ENCODE measurements around the gene LAMA2.

Gene LAMA2

DNA sequence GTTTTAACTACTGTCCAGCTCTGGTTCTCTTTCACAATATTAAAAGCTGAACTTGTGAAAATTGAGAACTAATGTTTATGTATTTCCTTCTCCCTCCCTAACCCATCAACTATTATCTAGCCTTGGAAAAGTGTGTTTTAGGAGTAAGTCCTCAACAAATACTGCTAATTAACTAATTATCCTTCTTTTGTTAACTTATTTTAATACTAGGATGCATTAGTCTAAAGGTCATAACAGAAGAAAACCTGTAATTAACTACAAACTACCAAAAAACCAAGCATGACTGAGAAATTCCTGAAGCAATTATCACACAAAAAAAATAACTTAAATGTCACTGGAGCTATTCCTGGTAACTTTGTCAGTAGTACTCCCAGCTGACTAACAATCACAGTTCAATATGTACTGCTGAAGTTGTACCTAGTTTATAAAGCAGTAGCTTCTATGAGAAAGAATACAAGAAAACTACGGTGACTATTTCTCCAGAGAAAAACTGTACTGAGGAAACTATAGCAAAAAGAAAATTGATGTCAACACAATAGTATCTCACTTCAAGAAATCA, 301.9 kb downstream of the LAMA2 start:
- DNase-seq: no peak
- in situ Hi-C loops (cut with HindIII; ENCODE audit: low pct_ligation_motif_present, low pct_unique_long_range_greater_than_20kb, low sequenced_read_pairs): no loop called here

DNA sequence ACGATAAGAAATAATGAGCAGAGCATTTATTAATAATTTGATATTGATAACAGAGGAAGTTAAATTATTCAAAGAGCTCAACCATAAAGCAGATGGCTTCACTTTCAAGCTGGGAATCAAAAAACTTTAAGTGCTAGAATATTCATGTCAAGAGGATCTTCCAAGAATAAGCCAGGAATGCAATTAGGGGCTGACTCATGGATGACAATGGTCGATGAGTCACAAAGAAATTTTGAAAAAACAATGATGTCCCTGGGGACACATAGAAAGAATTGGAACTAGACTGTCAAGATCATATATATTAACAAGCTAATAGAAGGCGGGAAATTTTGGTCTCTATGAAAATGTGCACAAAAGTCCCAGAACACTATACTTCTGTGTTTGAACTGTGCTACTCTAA, 304.1 kb downstream of the LAMA2 start:
- peak; percentile 48 for DNase-seq
- in situ Hi-C loops (cut with HindIII; ENCODE audit: low pct_ligation_motif_present, low pct_unique_long_range_greater_than_20kb, low sequenced_read_pairs): no loop called here

DNA sequence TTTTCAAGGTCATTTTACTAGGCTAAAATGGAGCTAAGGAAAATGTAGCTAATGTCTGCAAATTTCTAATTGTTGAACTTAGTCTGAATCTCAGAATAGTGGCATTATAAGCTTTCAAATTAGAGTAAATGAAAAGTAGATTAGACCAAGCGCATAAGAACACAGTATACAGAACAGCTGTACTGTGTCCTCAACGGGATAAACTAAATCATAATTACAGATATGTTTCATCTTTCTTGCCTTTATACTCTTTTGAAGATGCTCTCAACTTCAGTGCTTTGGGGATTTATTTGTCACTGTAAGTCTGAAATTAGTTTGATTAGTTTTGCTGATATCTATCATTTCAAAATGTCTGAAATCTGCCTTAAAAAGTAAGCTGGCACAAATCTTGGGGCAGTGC, 305.4 kb downstream of the LAMA2 start:
- in situ Hi-C loops (cut with HindIII; ENCODE audit: low pct_ligation_motif_present, low pct_unique_long_range_greater_than_20kb, low sequenced_read_pairs): no loop called here
- no peak for DNase-seq

DNA sequence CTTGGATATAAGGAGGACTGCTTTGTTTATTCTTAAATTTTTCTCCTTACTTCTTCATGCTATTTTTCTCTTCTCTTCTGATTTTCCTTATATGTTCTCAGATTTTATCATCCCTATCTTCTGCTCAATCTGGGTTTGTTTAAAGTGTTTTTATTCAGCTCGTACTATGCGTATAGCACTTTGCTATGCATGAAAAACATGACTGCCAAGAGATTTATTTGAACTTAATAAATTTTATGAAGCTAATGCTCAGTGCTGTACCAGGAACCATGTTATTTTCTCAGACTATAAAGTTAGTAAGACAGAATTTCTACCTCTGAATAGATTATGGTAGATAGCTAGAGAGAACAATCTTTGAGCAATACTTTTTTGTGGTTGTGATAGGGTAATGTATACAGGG, 305.9 kb downstream of the LAMA2 start:
- in situ Hi-C loops (cut with HindIII; ENCODE audit: low pct_ligation_motif_present, low pct_unique_long_range_greater_than_20kb, low sequenced_read_pairs): no loop called here
- no peak for DNase-seq

DNA sequence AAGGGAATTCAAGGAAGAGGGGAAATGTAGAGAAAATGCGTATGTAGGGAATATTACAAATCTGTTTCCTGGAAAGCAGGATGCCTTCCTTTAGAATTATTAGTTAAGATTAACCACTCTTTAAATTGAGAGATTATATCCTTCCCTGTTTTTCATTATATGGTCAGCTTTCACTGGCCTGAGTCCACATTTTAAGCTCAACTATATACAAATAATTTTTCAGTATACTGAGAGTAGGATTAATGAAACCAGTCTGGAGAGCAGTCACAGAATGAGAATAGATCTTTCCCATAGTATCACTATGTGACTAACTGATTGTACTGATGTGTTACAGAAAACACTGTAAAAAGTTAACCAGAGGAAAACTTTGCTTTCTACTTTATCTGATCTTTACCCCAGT, 306.3 kb downstream of the LAMA2 start:
- in situ Hi-C loops (cut with HindIII; ENCODE audit: low pct_ligation_motif_present, low pct_unique_long_range_greater_than_20kb, low sequenced_read_pairs): no loop called here
- no peak for DNase-seq

DNA sequence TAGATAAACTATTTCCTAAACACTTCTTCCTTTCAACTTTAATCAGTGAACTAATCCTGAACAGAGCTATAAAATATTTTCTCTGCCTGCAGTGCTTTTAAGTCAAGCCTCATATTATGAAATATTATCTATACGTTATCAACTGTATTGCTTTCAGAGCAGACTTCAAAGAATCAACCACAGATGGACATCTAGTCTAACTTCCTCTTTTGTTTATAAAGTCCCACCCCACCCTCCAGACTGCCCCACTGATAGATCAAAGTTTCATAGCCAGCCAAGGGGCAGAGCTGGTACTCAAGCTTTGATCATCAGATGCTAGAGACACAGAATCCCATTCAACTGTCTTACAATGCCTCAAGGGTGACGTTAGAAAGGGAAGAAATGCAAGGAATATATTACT, 308.3 kb downstream of the LAMA2 start:
- in situ Hi-C loops (cut with HindIII; ENCODE audit: low pct_ligation_motif_present, low pct_unique_long_range_greater_than_20kb, low sequenced_read_pairs): no loop called here
- no peak for DNase-seq

DNA sequence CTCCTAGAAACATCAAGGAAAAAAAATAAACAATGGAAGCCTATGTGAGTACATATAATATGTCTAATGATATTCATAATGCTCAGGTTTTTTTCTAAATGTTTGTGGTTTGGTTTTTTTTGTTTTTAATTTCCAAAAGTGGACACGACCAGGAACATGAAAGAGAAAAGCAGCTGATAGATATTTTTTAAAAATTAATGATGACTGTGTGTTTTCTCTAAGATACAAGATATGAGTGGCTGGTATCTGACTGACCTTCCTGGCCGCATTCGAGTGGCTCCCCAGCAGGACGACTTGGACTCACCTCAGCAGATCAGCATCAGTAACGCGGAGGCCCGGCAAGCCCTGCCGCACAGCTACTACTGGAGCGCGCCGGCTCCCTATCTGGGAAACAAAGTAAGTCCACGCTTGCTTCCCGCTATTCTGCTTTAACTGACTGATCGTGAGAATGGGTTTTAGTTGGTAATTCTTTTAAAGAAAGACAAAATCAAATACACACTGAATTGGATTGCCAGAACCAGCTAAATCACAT, 309.6 kb downstream of the LAMA2 start:
- DNase-seq: no peak
- in situ Hi-C loops (cut with HindIII; ENCODE audit: low pct_ligation_motif_present, low pct_unique_long_range_greater_than_20kb, low sequenced_read_pairs): no loop called here

DNA sequence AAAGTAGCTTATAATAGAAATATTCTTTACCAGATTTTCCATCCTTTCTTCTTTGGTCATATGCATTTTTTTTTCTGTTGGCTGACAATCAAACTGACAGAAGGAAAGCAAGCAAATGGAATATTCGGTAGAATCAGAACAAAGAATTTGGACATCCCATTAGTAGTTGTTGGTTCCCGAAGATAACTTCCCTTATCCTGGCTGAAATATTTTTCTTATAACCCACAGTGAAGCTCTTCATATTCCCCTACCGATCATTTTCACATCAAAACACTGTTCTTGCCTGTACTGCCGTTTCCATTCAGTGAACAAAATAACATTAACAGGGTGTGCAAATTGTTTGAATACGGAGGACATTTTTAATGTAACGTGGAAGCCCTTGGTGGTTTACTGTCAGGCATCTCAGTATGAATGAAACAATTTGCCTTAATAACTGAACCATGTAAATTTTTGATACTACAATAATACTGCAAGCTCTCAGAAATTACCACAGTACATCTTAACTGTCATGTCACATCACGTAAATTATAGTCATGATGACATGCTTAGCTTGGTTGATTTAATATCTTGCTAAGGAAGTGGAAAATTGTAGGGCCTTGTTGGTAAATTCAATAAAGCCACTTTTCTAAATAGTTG, 311.5 kb downstream of the LAMA2 start:
- DNase-seq: no peak
- in situ Hi-C loops (cut with HindIII; ENCODE audit: low pct_ligation_motif_present, low pct_unique_long_range_greater_than_20kb, low sequenced_read_pairs): no loop called here

DNA sequence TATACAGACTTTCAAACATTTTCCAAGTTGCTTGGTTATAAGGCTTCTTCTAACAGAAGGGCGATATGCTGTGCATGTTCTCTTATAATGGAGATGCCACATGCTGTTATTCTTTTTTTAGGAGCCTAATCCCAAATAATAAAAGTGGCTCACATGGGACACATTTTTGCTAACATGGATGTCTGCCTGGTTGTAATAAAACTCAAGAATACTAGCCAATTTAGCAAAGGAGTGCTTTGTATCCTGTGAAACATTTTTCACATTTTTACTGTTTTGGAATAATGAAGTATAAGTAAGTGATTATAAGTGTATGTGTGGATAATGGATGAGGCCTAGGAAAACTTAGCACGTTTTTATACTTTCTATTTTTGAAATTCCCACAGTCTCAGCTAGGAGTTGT, 312.2 kb downstream of the LAMA2 start:
- in situ Hi-C loops (cut with HindIII; ENCODE audit: low pct_ligation_motif_present, low pct_unique_long_range_greater_than_20kb, low sequenced_read_pairs): no loop called here
- DNase-seq: no peak

DNA sequence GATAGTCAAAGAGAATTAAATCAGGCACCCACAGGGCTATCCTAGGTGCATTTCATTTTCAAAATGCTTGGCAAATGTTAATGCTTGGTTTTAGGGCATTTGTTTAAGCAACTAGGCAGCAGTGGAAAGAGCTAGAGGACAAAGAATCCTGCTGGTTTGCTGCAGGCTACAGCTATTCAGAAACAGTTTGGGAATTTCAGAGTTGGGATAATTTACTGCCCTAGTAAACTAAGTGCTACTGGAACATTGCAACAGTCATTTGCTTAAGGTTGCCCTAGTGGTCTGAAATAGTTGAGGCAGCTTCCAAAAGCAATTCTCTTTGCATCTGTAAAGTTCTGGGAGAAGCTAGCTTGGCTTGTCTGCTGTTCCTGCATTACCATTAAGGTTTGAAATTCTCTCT, 312.7 kb downstream of the LAMA2 start:
- DNase-seq: no peak
- in situ Hi-C loops (cut with HindIII; ENCODE audit: low pct_ligation_motif_present, low pct_unique_long_range_greater_than_20kb, low sequenced_read_pairs): no loop called here

DNA sequence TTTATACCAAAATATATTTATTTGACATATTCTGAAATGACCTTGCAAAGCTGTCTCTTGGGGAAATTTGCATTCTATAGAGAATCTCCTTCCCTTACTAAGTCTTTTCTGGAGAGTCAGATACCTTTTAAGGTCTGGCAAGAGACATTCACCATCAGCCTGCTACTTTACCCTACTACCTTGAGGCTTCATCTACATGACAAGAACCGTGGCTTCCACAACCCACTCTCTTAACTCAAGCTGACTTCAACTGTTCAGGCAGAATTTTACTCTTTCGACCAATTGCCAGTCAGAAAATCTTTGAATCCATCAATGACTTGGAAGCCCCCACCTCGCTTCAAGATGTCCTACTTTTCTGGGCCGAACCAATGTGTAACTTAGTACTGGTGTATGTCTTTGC, 314.2 kb downstream of the LAMA2 start:
- DNase-seq: no peak
- in situ Hi-C loops (cut with HindIII; ENCODE audit: low pct_ligation_motif_present, low pct_unique_long_range_greater_than_20kb, low sequenced_read_pairs): no loop called here

DNA sequence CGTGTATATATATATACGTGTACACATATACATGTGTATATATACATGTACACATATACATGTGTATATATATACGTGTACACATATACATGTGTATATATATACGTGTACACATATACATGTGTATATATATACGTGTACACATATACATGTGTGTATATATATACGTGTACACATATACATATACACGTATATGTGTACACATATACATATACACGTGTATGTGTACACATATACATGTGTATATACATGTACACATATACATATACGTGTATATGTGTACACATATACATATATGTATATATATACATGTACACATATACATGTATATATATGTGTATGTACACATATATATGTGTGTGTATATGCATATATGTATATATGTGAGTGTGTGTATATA, 317.2 kb downstream of the LAMA2 start:
- no peak for DNase-seq
- in situ Hi-C loops (cut with HindIII; ENCODE audit: low pct_ligation_motif_present, low pct_unique_long_range_greater_than_20kb, low sequenced_read_pairs): no loop called here

DNA sequence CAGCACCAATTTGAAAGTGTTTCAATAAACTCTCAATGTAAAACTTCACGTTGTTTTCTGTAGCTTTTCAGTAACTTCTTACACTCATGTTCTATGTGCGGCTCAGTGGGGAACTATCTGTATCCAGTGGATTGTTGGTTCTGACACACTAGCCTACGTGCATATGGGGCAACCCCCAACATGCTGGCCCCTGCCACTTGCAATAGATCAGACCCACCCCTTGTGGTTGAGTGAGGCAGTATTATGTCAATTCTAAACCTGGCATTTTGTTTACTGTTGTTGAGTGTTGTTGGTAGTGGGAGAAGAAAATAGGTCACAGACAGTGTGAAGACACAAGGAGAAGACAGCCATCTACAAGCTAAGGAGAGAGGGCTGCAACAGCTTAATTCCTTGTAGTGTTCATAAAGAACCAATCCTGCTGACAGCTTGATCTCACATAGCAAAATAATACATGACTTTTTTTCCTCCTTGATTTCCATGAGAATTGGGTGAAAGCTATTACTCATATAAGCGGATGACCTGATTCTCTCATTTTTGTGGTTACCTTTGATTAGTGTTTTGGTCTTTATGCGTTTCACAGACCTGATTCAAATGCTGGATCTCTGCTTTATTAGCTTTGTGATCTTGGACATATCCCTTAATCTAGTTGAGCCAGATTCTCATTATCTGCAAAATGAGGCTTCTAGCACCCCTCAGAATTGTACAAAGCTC, 320.4 kb downstream of the LAMA2 start:
- in situ Hi-C loops (cut with HindIII; ENCODE audit: low pct_ligation_motif_present, low pct_unique_long_range_greater_than_20kb, low sequenced_read_pairs): no loop called here
- no peak for DNase-seq

DNA sequence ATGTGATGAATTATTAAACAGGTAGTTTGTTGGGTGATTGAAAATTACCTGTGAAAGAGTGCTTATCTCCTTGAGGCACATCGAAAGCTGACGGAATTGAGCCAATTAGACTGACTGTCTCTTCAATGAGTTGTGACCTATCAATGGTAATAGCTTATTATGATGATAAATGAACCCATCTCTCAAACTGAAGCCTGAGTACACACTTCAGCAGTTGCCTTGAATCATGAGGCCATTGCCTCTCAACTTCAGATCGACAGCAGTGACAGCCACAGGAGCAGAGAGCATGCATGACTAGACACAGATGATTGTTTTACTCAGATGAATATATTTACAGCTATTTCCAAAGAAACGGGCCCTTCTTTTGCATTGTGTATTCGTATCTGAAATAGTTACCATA, 323.9 kb downstream of the LAMA2 start:
- no peak for DNase-seq
- in situ Hi-C loops (cut with HindIII; ENCODE audit: low pct_ligation_motif_present, low pct_unique_long_range_greater_than_20kb, low sequenced_read_pairs): no loop called here

DNA sequence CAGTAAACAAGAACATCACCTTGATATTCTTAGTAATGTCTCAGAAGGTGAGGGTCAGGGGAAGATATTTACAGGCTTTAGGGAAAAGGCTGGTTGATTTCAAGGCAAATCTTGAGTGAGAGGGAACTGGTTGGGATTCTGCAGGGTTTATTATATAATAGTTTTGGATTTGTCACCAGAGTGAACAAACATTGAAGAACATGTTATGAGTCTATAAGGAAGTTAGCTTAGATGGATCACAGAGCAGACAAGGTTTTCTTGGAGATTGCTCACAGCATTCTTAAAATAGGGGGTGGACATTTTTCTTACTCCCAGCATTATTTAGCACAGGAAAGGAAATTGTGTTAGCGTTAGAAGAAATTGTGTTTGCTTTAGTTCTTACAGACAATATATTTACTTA, 324.9 kb downstream of the LAMA2 start:
- in situ Hi-C loops (cut with HindIII; ENCODE audit: low pct_ligation_motif_present, low pct_unique_long_range_greater_than_20kb, low sequenced_read_pairs): no loop called here
- DNase-seq: no peak

DNA sequence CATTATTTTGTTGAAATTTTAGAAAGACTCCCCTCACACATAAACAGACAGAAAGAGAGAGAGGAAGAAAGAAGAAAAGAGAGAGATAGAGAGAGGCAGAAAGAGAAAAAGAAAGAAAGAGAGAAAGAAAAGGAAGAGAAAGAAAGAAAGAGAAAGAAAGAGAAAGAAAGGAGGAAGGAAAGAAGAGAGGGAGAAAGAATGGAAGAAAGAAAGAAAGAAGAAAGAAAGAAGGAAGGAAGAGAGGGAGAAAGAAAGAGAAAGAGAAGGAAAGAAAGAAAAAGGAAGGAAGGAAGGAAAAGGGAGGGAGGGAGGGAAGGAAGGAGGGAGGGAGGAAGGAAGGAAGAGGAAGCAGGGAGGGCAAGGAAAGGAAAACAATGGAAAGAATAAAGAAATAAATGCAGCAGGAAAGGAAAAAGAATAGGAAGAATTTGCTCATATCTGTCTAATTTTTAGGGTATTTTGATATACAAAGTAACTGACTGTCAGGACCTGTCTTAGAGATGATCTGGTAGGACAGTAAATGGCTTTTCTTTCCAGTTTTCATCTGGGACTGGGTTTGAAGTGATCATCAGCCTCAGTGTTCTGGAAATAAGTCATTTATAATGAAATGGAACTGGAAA, 325.6 kb downstream of the LAMA2 start:
- in situ Hi-C loops (cut with HindIII; ENCODE audit: low pct_ligation_motif_present, low pct_unique_long_range_greater_than_20kb, low sequenced_read_pairs): no loop called here
- DNase-seq: no peak

DNA sequence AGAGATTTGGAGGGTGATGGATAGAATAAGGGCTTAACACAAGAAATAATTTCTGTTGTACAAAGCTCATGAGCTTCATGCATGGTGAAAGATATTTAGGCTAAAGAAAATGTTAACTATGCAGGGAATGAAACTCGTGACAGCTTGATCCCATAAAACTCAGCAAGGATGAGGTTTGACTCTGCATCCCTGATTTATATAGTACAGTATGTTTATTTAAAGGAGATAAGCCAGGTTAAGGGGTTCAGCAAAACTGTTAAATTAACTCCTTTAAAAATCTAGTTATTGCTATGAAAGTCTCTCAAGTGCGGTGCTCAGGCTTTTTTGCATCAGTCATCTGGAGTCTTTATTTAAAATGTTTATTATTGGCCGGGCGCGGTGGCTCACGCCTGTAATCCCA, 326.4 kb downstream of the LAMA2 start:
- in situ Hi-C loops (cut with HindIII; ENCODE audit: low pct_ligation_motif_present, low pct_unique_long_range_greater_than_20kb, low sequenced_read_pairs): no loop called here
- DNase-seq: no peak

DNA sequence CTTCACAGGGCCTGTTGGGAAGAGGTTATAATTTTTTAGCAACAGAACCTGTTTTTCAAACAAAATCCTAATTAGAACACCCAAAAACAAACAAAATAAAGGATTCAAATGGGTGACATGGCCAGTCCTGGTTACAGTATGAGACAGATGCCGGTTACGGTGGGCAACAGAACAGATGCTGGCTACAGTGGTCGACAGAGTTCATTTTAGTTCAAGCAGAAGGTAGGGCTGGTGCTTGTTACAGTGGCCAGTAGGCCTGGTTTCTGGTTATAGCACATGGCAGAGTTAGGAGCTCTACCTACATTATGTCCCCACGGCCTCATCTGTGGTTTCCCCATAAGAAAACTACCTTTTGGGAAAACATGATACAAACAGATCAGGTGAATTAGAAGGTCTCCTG, 327.7 kb downstream of the LAMA2 start:
- in situ Hi-C loops (cut with HindIII; ENCODE audit: low pct_ligation_motif_present, low pct_unique_long_range_greater_than_20kb, low sequenced_read_pairs): no loop called here
- no peak for DNase-seq

DNA sequence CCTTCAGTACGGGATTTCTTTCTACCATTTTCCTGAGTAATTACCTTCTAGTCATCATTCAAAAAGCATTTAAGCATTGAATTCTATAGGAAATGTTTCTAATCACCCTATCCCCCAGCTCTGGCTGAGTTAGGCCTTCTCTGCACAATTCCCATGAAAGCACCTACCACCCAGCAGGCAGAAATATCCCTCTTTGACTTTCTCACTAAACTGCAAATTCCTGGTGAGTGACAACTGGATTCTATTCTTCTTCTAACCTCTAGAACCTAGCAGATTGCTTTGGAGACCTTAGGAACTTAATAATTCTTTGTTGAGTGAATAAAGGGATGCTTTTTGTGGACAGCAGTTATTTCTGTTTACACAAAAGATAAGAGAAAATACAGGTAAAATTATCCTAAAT, 328.7 kb downstream of the LAMA2 start:
- in situ Hi-C loops (cut with HindIII; ENCODE audit: low pct_ligation_motif_present, low pct_unique_long_range_greater_than_20kb, low sequenced_read_pairs): no loop called here
- no peak for DNase-seq

DNA sequence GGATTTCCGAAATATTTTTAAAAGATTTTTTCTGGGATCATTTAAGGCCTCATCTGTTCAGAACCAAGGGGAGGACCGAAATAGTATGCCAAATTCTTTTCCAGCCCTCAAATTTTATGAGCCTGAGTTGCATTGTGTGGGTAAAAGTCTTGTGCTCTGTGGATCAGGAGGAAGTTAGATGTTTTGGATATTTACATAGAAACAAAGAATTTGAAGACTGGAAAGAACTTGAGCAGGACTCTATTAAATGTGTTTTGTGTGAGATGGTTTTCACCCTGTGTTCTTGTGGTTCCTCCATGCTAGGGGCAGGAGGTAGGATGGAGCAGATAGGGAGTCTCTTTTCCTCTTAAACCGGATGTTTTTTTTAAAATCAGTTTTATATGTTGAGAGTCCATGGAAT, 329.1 kb downstream of the LAMA2 start:
- in situ Hi-C loops (cut with HindIII; ENCODE audit: low pct_ligation_motif_present, low pct_unique_long_range_greater_than_20kb, low sequenced_read_pairs): no loop called here
- no peak for DNase-seq
